Chondrocyte (in vitro differentiated cells): ENCODE data around the gene BACE1-AS. TPM values are rescaled to one million over a fixed set of nuclear protein-coding genes. Genes with fewer than 3 reads are reported as not detected.

Experiments used
- DNase-seq: peaks from one replicate; pipeline ENCODE4 v3.0.0; 2021; ENCODE audit warnings: mixed read lengths, low spot score
- H3K27ac Mint-ChIP-seq: one replicate; pipeline ENCODE4 v1.8.0; 2021; ENCODE audit warnings: mild to moderate bottlenecking, moderate library complexity, mixed read lengths; ENCODE audit not compliant: unreplicated experiment
- H3K27me3 Mint-ChIP-seq: 2 replicates; pipeline ENCODE4 v1.8.0; 2021; ENCODE audit warnings: low read depth, mixed read lengths
- H3K36me3 Mint-ChIP-seq: 2 replicates; pipeline ENCODE4 v1.8.0; 2021; ENCODE audit warnings: low read depth, mixed read lengths
- H3K4me1 Mint-ChIP-seq: 2 replicates; pipeline ENCODE4 v1.8.0; 2021; ENCODE audit warnings: low read depth, mild to moderate bottlenecking, mixed read lengths
- H3K4me3 Mint-ChIP-seq: one replicate; pipeline ENCODE4 v1.8.0; 2021; ENCODE audit warnings: mild to moderate bottlenecking, moderate library complexity, mixed read lengths; ENCODE audit not compliant: unreplicated experiment
- H3K9me3 Mint-ChIP-seq: 2 replicates; pipeline ENCODE4 v1.8.0; 2021; ENCODE audit warnings: low read depth, mixed read lengths
- total RNA-seq: library from RNA; stranded (reverse); gene quantifications from 3 replicates; pipeline ENCODE4 v1.2.1, GENCODE V29; 2021
- TF ChIP-seq, protein P1 (sequence below): fragments of 200-600 bp; sonication (generic); IDR thresholded peaks from 2 replicates; pipeline ENCODE4 v1.5.0; 2021; ENCODE audit warnings: antibody characterized with exemption, mild to moderate bottlenecking, moderate library complexity

BACE1-AS gene
- total RNA-seq, 1 donor from 2014 or later: 6.4 TPM

DNA sequence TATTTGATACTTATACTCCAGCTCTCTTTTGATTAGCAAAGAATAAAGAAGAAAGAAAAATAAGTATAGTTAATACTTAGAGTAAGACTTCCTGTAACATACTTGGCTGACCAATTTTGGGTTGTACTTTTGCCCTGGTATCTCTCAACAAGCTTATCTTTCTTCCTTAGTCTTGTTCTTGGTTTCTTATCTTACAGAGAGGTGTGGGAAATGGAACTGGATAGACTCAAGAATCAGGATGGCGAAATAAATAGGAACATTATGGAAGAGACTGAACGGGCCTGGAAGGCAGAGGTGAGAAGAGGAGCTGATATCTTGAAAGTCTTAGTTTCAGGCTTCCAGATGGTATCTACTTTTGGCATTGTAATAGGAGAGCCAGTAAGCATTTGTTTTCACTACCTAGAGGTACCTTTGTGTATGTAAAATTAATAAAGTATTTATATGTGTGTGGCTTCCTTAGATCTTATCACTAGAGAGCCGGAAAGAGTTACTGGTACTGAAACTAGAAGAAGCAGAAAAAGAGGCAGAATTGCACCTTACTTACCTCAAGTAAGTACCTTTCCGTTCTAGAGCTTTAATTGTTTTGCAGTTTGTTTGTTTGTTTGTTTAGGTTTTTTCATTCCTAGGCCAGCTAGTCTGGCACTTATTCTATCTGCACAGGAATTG is 11.3 kb upstream of the BACE1-AS start:
- TF ChIP-seq, protein P1, sequence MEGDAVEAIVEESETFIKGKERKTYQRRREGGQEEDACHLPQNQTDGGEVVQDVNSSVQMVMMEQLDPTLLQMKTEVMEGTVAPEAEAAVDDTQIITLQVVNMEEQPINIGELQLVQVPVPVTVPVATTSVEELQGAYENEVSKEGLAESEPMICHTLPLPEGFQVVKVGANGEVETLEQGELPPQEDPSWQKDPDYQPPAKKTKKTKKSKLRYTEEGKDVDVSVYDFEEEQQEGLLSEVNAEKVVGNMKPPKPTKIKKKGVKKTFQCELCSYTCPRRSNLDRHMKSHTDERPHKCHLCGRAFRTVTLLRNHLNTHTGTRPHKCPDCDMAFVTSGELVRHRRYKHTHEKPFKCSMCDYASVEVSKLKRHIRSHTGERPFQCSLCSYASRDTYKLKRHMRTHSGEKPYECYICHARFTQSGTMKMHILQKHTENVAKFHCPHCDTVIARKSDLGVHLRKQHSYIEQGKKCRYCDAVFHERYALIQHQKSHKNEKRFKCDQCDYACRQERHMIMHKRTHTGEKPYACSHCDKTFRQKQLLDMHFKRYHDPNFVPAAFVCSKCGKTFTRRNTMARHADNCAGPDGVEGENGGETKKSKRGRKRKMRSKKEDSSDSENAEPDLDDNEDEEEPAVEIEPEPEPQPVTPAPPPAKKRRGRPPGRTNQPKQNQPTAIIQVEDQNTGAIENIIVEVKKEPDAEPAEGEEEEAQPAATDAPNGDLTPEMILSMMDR: no peak
- peak overlapping the region; percentile 15 for H3K27ac Mint-ChIP-seq
- H3K4me1 Mint-ChIP-seq: peaks cover 22% of the 10 kb centered on the region
- H3K4me3 Mint-ChIP-seq: no peak overlapping the region
- no peaks in the 10 kb centered on the region for H3K27me3 Mint-ChIP-seq
- no peak for DNase-seq
- H3K36me3 Mint-ChIP-seq: peaks cover 28% of the 10 kb centered on the region
- no peaks in the 10 kb centered on the region for H3K9me3 Mint-ChIP-seq

- Mint-ChIP-seq H3K9me3 (no peaks in the 10 kb centered on the region), H3K27ac (peak overlapping the region; percentile 87)
- no peak for DNase-seq
Measured at GRCh38 chr11:117281159-117281558, 10.0 kb upstream of the BACE1-AS start.

GRCh38 chr11:117281869-117282268 is 9.3 kb upstream of the BACE1-AS start:
- Mint-ChIP-seq H3K27me3 (no peaks in the 10 kb centered on the region), H3K4me1 (peaks cover 22% of the 10 kb centered on the region), H3K4me3 (no peak overlapping the region), H3K27ac (peak overlapping the region; percentile 87), H3K36me3 (peaks cover 21% of the 10 kb centered on the region), H3K9me3 (no peaks in the 10 kb centered on the region)
- DNase-seq: no peak
- TF ChIP-seq, protein P1: no peak

More at GRCh38 chr11:117281159-117281558, 10.0 kb upstream of the BACE1-AS start:
- peaks cover 20% of the 10 kb centered on the region for H3K36me3 Mint-ChIP-seq
- TF ChIP-seq, protein P1: no peak
- H3K27me3 Mint-ChIP-seq: no peaks in the 10 kb centered on the region
- peak overlapping the region; percentile 28 for H3K4me3 Mint-ChIP-seq
- peaks cover 22% of the 10 kb centered on the region for H3K4me1 Mint-ChIP-seq

DNA sequence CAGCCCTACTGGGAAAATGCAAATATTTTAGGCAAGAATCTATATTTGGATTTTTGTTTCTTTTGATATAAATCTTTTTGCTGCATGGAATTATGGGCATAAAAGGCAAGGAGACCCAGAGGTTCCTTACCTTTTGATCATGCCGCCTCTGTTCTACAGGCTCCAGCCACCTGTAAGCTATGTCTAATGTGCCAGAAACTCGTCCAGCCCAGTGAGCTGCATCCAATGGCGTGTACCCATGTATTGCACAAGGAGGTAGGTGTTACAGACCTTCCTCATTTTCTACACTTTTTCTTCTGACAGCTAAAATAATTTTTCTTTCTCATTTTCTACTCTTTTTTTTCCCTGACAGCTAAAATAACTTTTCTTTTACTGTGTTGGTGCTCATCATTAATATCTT is 8.2 kb upstream of the BACE1-AS start:
- Mint-ChIP-seq H3K4me1 (peaks cover 22% of the 10 kb centered on the region), H3K27ac (peak overlapping the region; percentile 33), H3K4me3 (no peak overlapping the region), H3K36me3 (peaks cover 21% of the 10 kb centered on the region), H3K27me3 (no peaks in the 10 kb centered on the region), H3K9me3 (no peaks in the 10 kb centered on the region)
- DNase-seq: no peak
- TF ChIP-seq, protein P1: no peak

- H3K27ac Mint-ChIP-seq: no peak overlapping the region
- peaks cover 22% of the 10 kb centered on the region for H3K4me1 Mint-ChIP-seq
- H3K27me3 Mint-ChIP-seq: no peaks in the 10 kb centered on the region
- TF ChIP-seq, protein P1: no peak
- DNase-seq: no peak
- no peak overlapping the region for H3K4me3 Mint-ChIP-seq
- no peaks in the 10 kb centered on the region for H3K9me3 Mint-ChIP-seq
- H3K36me3 Mint-ChIP-seq: peaks cover 31% of the 10 kb centered on the region
Measured at GRCh38 chr11:117284053-117284452, 7.1 kb upstream of the BACE1-AS start.
